ENCODE results near the gene TMEM185A. TPM values are rescaled to one million over a fixed set of nuclear protein-coding genes. Genes with fewer than 3 reads are reported as not detected.
"Not testable (repeated sequence)": the region's sequence is repeated elsewhere in the genome, so short reads cannot be mapped to it uniquely, and the experiment has no call there.

TMEM185A gene
- total and polyA plus RNA-seq, 8 donors, result 5.1 to 13.7 (median 9.0) TPM

DNA sequence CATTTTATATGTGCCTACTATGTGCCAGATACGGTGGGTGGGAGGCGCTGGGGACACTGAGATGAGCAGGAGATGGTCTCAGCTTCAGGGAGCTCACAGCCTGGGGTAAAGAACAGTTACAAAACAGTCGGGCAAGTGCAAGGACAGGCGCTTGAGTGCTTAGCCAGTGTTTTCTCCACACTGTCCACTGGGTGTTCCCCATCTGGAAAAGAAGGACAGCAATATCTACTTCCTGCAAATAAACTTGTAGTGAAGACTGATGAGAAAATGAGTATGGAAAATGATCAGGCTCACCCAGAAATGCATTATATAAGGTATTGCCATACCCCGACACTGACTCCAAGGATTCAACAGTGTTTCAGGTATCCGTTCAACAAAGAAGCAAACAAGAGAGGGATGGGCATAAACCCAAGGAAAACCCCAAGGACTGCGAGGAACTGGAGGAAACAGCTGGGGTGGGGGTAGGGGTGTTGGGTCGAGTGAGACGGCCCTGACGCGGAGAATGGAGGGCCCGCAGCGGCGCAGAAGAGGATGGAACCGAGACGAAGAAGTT, 835 bp downstream of the TMEM185A start:
- TF ChIP-seq, protein P1, sequence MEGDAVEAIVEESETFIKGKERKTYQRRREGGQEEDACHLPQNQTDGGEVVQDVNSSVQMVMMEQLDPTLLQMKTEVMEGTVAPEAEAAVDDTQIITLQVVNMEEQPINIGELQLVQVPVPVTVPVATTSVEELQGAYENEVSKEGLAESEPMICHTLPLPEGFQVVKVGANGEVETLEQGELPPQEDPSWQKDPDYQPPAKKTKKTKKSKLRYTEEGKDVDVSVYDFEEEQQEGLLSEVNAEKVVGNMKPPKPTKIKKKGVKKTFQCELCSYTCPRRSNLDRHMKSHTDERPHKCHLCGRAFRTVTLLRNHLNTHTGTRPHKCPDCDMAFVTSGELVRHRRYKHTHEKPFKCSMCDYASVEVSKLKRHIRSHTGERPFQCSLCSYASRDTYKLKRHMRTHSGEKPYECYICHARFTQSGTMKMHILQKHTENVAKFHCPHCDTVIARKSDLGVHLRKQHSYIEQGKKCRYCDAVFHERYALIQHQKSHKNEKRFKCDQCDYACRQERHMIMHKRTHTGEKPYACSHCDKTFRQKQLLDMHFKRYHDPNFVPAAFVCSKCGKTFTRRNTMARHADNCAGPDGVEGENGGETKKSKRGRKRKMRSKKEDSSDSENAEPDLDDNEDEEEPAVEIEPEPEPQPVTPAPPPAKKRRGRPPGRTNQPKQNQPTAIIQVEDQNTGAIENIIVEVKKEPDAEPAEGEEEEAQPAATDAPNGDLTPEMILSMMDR (IDR thresholded peaks at IDR 0.05), result no peak
- 3 to 31% methylated on average over 16 of the region's 16 CpGs for WGBS, 2 donors
- Histone ChIP-seq H3K4me3 (peak overlapping the region; percentile 42 to 69 (median 55)), H3K9me3 (no peaks in the 10 kb centered on the region), H3K4me1 (no peaks in the 10 kb centered on the region), H3K36me3 (no peaks in the 10 kb centered on the region), H3K27ac (peak overlapping the region; percentile 12 to 41 (median 24)), H3K27me3 (no peaks in the 10 kb centered on the region)
- intact Hi-C loops (cut with DNase I), result no loop called here
- FAIRE-seq (peak; percentile 83), ATAC-seq (peak; percentile 49 to 73 (median 66)), DNase-seq (peak in 1 of 6 donors; percentile 6)

DNA sequence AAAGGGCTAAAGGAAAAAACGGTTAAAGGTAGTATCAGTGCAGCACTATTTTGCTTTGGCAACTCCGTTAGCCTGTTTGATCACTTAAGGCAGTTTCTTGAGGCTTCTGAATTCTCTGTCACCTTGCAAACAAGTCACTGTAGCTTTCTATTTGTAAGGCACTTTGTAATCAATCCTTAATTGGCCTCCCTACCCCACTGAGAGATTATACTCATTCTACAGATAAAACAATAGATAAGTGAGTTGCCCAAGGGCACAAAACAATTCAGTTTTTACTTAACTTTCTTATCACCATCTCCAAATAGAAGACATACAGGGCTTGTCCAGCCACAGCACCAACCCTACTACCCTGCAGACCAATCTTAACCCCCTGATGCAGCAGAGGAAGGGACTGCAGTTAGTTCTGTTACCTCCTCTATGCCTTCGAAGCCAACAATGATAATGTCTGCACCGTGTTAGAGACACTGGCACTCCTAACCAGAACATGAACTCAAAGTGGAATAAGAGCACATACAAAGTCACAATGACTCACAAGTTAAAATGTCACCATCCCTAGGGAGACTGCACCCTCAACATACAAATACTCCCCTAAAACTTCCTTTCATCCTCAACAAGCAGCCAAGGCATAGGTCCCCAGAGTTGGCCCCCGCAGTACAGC, 1.7 kb downstream of the TMEM185A start:
- no peak for FAIRE-seq

DNA sequence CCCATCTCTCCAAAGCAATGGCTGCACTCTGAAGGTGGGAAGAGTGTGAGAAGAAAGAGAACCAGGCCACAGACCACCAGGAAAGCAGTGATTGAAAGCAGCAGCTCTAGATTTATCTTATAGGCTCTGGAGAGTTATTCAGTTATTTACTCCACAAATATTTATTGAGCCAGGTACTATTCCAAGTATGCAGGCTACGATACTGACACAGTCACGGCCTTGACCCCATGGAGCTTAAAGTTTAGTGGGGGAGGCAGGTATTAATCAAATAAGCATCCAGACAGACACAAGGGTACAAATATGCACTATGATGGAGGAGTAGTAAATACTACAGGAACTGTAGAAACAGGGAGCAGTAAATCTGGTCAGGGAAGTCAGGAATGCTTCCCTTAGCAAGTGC, 2.8 kb downstream of the TMEM185A start:
- FAIRE-seq (no peak), ATAC-seq (no peak), DNase-seq (no peak)
- Histone ChIP-seq H3K27me3 (no peaks in the 10 kb centered on the region), H3K36me3 (no peaks in the 10 kb centered on the region), H3K9me3 (no peaks in the 10 kb centered on the region), H3K4me1 (no peaks in the 10 kb centered on the region), H3K27ac (no peak overlapping the region), H3K4me3 (no peak overlapping the region)
- TF ChIP-seq, protein P1 (IDR thresholded peaks at IDR 0.05), result no peak
- intact Hi-C loops (cut with DNase I), result no loop called here
- 40 to 43% methylated on average over 2 of the region's 2 CpGs for WGBS, 2 donors

More for the DNA sequence above, 1.7 kb downstream of the TMEM185A start:
- intact Hi-C loops (cut with DNase I), result no loop called here
- WGBS, 2 donors, result 45 to 52% methylated on average over 5 of the region's 5 CpGs
- Histone ChIP-seq H3K27ac (no peak overlapping the region), H3K4me1 (no peaks in the 10 kb centered on the region), H3K27me3 (no peaks in the 10 kb centered on the region), H3K36me3 (no peaks in the 10 kb centered on the region), H3K4me3 (no peak overlapping the region), H3K9me3 (no peaks in the 10 kb centered on the region)
- TF ChIP-seq, protein P1 (IDR thresholded peaks at IDR 0.05), result no peak
- ATAC-seq (no peak), DNase-seq (no peak)

DNA sequence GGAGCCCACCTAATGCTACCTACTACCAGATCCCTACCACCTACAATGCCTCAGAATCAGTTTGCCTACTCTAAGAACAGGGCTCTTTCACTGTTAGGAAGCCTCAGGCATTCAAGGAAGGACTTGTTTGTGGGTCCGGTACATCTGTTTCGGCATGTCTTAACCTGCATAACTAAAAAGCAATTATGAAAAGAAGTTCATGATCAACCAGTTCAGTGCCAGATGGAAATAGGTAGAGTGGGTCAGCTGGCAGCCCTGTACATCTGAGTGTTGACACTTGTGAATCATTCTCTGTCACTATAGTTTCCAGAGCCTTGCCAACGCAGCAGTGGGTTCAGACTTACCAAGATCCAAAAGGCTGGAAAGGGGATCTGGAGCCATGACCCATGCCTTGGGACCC, 3.3 kb downstream of the TMEM185A start:
- H3K36me3 ChIP-seq, result no peaks in the 10 kb centered on the region
- 88 to 93% methylated on average over 3 of the region's 3 CpGs for WGBS, 2 donors
- DNase-seq (no peak), FAIRE-seq (no peak), ATAC-seq (no peak)
- no peaks in the 10 kb centered on the region for H3K27me3 ChIP-seq
- H3K27ac ChIP-seq, result no peak overlapping the region
- no peak overlapping the region for H3K4me3 ChIP-seq
- H3K9me3 ChIP-seq, result no peaks in the 10 kb centered on the region
- H3K4me1 ChIP-seq, result no peaks in the 10 kb centered on the region
- intact Hi-C loops (cut with DNase I), result no loop called here
- TF ChIP-seq, protein P1 (IDR thresholded peaks at IDR 0.05), result no peak

DNA sequence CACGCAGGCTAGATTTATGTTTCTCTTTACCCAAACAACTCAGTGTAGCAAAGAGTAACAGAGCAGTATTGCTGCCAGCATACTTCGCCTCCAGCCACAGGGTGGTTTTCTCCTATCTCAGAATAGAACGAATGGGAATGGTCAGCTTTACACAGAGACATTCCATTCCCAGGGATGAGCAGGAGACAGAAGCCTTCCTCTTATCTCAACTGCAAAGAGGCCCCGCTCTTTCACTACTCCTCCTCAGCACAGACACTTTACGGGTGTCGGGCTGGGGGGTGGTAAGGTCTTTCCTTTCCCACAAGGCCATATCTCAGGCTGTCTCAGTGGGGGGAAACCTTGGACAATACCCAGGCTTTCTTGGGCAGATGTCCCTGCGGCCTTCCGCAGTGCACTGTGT, 4.8 kb downstream of the TMEM185A start:
- H3K36me3 ChIP-seq; H3K4me3 ChIP-seq; H3K27me3 ChIP-seq; ATAC-seq; intact Hi-C loops (cut with DNase I); DNase-seq; H3K4me1 ChIP-seq; H3K9me3 ChIP-seq; H3K27ac ChIP-seq; FAIRE-seq: not testable (repeated sequence)
- WGBS, 2 donors, result 64 to 67% methylated on average over 8 of the region's 8 CpGs

DNA sequence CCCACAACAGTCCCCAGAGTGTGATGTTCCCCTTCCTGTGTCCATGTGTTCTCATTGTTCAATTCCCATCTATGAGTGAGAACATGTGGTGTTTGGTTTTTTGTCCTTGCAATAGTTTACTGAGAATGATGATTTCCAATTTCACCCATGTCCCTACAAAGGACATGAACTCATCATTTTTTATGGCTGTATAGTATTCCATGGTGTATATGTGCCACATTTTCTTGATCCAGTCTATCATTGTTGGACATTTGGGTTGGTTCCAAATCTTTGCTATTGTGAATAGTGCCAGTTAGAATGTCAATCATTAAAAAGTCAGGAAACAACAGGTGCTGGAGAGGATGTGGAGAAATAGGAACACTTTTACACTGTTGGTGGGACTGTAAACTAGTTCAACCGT, 11.9 kb downstream of the TMEM185A start:
- H3K27me3 ChIP-seq; H3K9me3 ChIP-seq; H3K4me1 ChIP-seq; ATAC-seq; H3K36me3 ChIP-seq; H3K27ac ChIP-seq; intact Hi-C loops (cut with DNase I); FAIRE-seq; DNase-seq; H3K4me3 ChIP-seq: not testable (repeated sequence)
- WGBS, 2 donors, result no CpG with 5 or more reads among the region's 1 CpG

Measured in pancreas (tissue), 10 donors.